ENCODE measurements around the gene MYOZ3. TPM values are rescaled to one million over a fixed set of nuclear protein-coding genes. Genes with fewer than 3 reads are reported as not detected.

MYOZ3 gene
- total RNA-seq, 2 donors from 2014 or later, result not detected

- no peak overlapping the region for H3K27ac Mint-ChIP-seq
- H3K4me1 Mint-ChIP-seq, result peaks cover 6% of the 10 kb centered on the region
- no peaks in the 10 kb centered on the region for H3K9me3 ChIP-seq (ENCODE audit: control insufficient read depth, low read length, poor library complexity, severe bottlenecking)
- no peak for ATAC-seq
- no peak for DNase-seq
- H3K4me3 Mint-ChIP-seq, result no peak overlapping the region
- no peaks in the 10 kb centered on the region for H3K27me3 Mint-ChIP-seq
- peaks cover 19% of the 10 kb centered on the region for H3K36me3 Mint-ChIP-seq (ENCODE audit: low read depth)
Measured at GRCh38 chr5:150692276-150692675, 31.2 kb downstream of the MYOZ3 start.

- Mint-ChIP-seq H3K27me3 (no peaks in the 10 kb centered on the region), H3K27ac (no peak overlapping the region)
- no peak for ATAC-seq
Measured at GRCh38 chr5:150694612-150695011, 33.6 kb downstream of the MYOZ3 start.

GRCh38 chr5:150700246-150700593 lies 39.2 kb downstream of the MYOZ3 start:
- Mint-ChIP-seq H3K4me1 (peaks cover 10% of the 10 kb centered on the region), H3K27me3 (no peaks in the 10 kb centered on the region), H3K27ac (no peak overlapping the region), H3K4me3 (no peak overlapping the region), H3K36me3 (ENCODE audit: low read depth) (no peaks in the 10 kb centered on the region)
- ATAC-seq (peak; percentile 1), DNase-seq (no peak)
- H3K9me3 ChIP-seq (ENCODE audit: control insufficient read depth, low read length, poor library complexity, severe bottlenecking), result no peaks in the 10 kb centered on the region

More at GRCh38 chr5:150694612-150695011, 33.6 kb downstream of the MYOZ3 start:
- no peaks in the 10 kb centered on the region for H3K9me3 ChIP-seq (ENCODE audit: control insufficient read depth, low read length, poor library complexity, severe bottlenecking)
- no peak for DNase-seq
- Mint-ChIP-seq H3K4me1 (peaks cover 6% of the 10 kb centered on the region), H3K4me3 (no peak overlapping the region), H3K36me3 (ENCODE audit: low read depth) (peaks cover 15% of the 10 kb centered on the region)

- no peaks in the 10 kb centered on the region for H3K27me3 Mint-ChIP-seq
- no peak within 1 kb of the TSS for H3K27ac Mint-ChIP-seq
- no peaks in the 10 kb centered on the region for H3K36me3 Mint-ChIP-seq (ENCODE audit: low read depth)
- peak; percentile 95 for ATAC-seq
- no peaks in the 10 kb centered on the region for H3K9me3 ChIP-seq (ENCODE audit: control insufficient read depth, low read length, poor library complexity, severe bottlenecking)
- peak; percentile 82 to 85 (median 84) for DNase-seq
- peaks cover 10% of the 10 kb centered on the region for H3K4me1 Mint-ChIP-seq
- no peak within 1 kb of the TSS for H3K4me3 Mint-ChIP-seq
Measured at GRCh38 chr5:150700594-150701377, 39.7 kb downstream of the MYOZ3 start, which contains the start of gene RBM22. RBM22 (minus strand) TSS chr5:150701062; CDS start chr5:150700985, 77 bp downstream.

- peaks cover 5% of the 10 kb centered on the region for H3K36me3 Mint-ChIP-seq (ENCODE audit: low read depth)
- peaks cover 8% of the 10 kb centered on the region for H3K4me1 Mint-ChIP-seq
- no peak overlapping the region for H3K4me3 Mint-ChIP-seq
- ATAC-seq (no peak), DNase-seq (no peak)
- H3K9me3 ChIP-seq (ENCODE audit: control insufficient read depth, low read length, poor library complexity, severe bottlenecking), result no peaks in the 10 kb centered on the region
- no peak overlapping the region for H3K27ac Mint-ChIP-seq
- H3K27me3 Mint-ChIP-seq, result no peaks in the 10 kb centered on the region
Measured at GRCh38 chr5:150703762-150704161, 42.7 kb downstream of the MYOZ3 start.

GRCh38 chr5:150706776-150707390 lies 45.8 kb downstream of the MYOZ3 start:
- H3K27me3 Mint-ChIP-seq, result no peaks in the 10 kb centered on the region
- peaks cover 5% of the 10 kb centered on the region for H3K4me1 Mint-ChIP-seq
- DNase-seq (no peak), ATAC-seq (no peak)
- no peak overlapping the region for H3K4me3 Mint-ChIP-seq
- H3K36me3 Mint-ChIP-seq (ENCODE audit: low read depth), result peaks cover 9% of the 10 kb centered on the region
- H3K9me3 ChIP-seq (ENCODE audit: control insufficient read depth, low read length, poor library complexity, severe bottlenecking), result no peaks in the 10 kb centered on the region
- no peak overlapping the region for H3K27ac Mint-ChIP-seq

GRCh38 chr5:150710165-150710564 lies 49.1 kb downstream of the MYOZ3 start:
- Mint-ChIP-seq H3K27ac (no peak overlapping the region), H3K27me3 (no peaks in the 10 kb centered on the region), H3K4me3 (no peak overlapping the region), H3K36me3 (ENCODE audit: low read depth) (peaks cover 9% of the 10 kb centered on the region), H3K4me1 (no peaks in the 10 kb centered on the region)
- DNase-seq (no peak), ATAC-seq (no peak)
- no peaks in the 10 kb centered on the region for H3K9me3 ChIP-seq (ENCODE audit: control insufficient read depth, low read length, poor library complexity, severe bottlenecking)

- H3K9me3 ChIP-seq (ENCODE audit: control insufficient read depth, low read length, poor library complexity, severe bottlenecking), result no peaks in the 10 kb centered on the region
- Mint-ChIP-seq H3K4me1 (peaks cover 2% of the 10 kb centered on the region), H3K27me3 (no peaks in the 10 kb centered on the region), H3K4me3 (no peak overlapping the region), H3K36me3 (ENCODE audit: low read depth) (peaks cover 5% of the 10 kb centered on the region), H3K27ac (no peak overlapping the region)
- DNase-seq (no peak), ATAC-seq (no peak)
Measured at GRCh38 chr5:150723845-150724244, 62.8 kb downstream of the MYOZ3 start.

Other genes with a start within 250 kb of the MYOZ3 start
- gene CD74, start 248.3 kb upstream of the MYOZ3 start, total RNA-seq, result 100 to 1,000 TPM; 477 to 721 TPM
- gene RPS14, start 211.5 kb upstream of the MYOZ3 start, total RNA-seq, result 1,000 to 10,000 TPM; 3,455 to 4,953 TPM
- 10 to 100 TPM in 1 of 2 donors, 1 to 10 TPM in 1; 2.2 to 13.7 TPM for gene NDST1, start 153.1 kb upstream of the MYOZ3 start, total RNA-seq
- 1 to 10 TPM in 1 of 2 donors, not detected in 1; 1.5 TPM for gene SYNPO, start 20.6 kb upstream of the MYOZ3 start, total RNA-seq
- 100 to 1,000 TPM in 1 of 2 donors, 10 to 100 TPM in 1; 96.0 to 105 TPM for gene RBM22, start 39.8 kb downstream of the MYOZ3 start, total RNA-seq
- gene DCTN4, start 97.8 kb downstream of the MYOZ3 start, total RNA-seq, result 10 to 100 TPM; 73.5 to 88.0 TPM
- 10 to 100 TPM in 1 of 2 donors, 1 to 10 TPM in 1; 3.9 to 24.0 TPM for gene SMIM3, start 117.5 kb downstream of the MYOZ3 start, total RNA-seq
- gene IRGM, start 185.3 kb downstream of the MYOZ3 start, total RNA-seq, result 1 to 10 TPM; 2.0 to 2.7 TPM
- gene ZNF300, start 243.7 kb downstream of the MYOZ3 start, total RNA-seq, result 1 to 10 TPM; 1.2 to 2.2 TPM

Data from T-helper 17 cell (primary cell).